Neural progenitor cell (in vitro differentiated cells): ENCODE measurements around the gene SLC35F2. TPM values are rescaled to one million over a fixed set of nuclear protein-coding genes. Genes with fewer than 3 reads are reported as not detected.
"Not testable (repeated sequence)": the region's sequence is repeated elsewhere in the genome, so short reads cannot be mapped to it uniquely, and the experiment has no call there.

Experiments
- DNase-seq: peaks from one replicate; pipeline ENCODE4 v3.0.0-alpha.2; 2016; ENCODE audit warnings: low spot score
- H2AFZ ChIP-seq: fragments of 200-600 bp; sonication (generic); replicated peaks from 2 replicates; pipeline ENCODE4 v1.6.1; 2016; ENCODE audit warnings: antibody characterized with exemption
- H3F3A ChIP-seq: fragments of 200-600 bp; sonication (generic); 2 replicates; pipeline ENCODE4 v1.6.1; 2016; ENCODE audit warnings: antibody characterized with exemption, low read depth
- H3K27ac ChIP-seq: fragments of 200-600 bp; sonication (generic); 2 replicates; pipeline ENCODE4 v1.5.1; 2016; ENCODE audit warnings: mild to moderate bottlenecking
- H3K27me3 ChIP-seq: fragments of 200-600 bp; sonication (generic); 2 replicates; pipeline ENCODE4 v1.6.1; 2016; ENCODE audit warnings: mild to moderate bottlenecking, moderate library complexity
- H3K36me3 ChIP-seq: fragments of 200-600 bp; sonication (generic); 2 replicates; pipeline ENCODE4 v1.5.1; 2016
- H3K4me1 ChIP-seq: fragments of 200-600 bp; sonication (generic); 2 replicates; pipeline ENCODE4 v1.6.1; 2016; ENCODE audit warnings: mixed run types
- H3K4me2 ChIP-seq: fragments of 200-600 bp; sonication (generic); 2 replicates; pipeline ENCODE4 v1.6.1; 2016
- H3K4me3 ChIP-seq: fragments of 200-600 bp; sonication (generic); 2 replicates; pipeline ENCODE4 v1.5.1; 2016
- H3K79me2 ChIP-seq: fragments of 200-600 bp; sonication (generic); 2 replicates; pipeline ENCODE4 v1.6.1; 2016; ENCODE audit warnings: low read depth
- H3K9ac ChIP-seq: fragments of 200-600 bp; sonication (generic); 2 replicates; pipeline ENCODE4 v1.6.1; 2016
- H3K9me3 ChIP-seq: fragments of 200-600 bp; sonication (generic); 2 replicates; pipeline ENCODE4 v1.5.1; 2016; ENCODE audit warnings: low read depth
- H4K20me1 ChIP-seq: fragments of 200-600 bp; sonication (generic); 2 replicates; pipeline ENCODE4 v1.6.1; 2016; ENCODE audit warnings: low read depth
- H3K27ac Mint-ChIP-seq: 3 replicates; pipeline ENCODE4 v1.8.0; 2021; ENCODE audit warnings: mixed read lengths
- H3K27me3 Mint-ChIP-seq: 2 replicates; pipeline ENCODE4 v1.8.0; 2022; ENCODE audit warnings: low read depth, mild to moderate bottlenecking, inconsistent platforms, moderate library complexity, mixed read lengths; ENCODE audit not compliant: insufficient read depth
- H3K36me3 Mint-ChIP-seq: 3 replicates; pipeline ENCODE4 v1.8.0; 2021; ENCODE audit warnings: mixed read lengths
- H3K4me1 Mint-ChIP-seq: 3 replicates; pipeline ENCODE4 v1.8.0; 2021; ENCODE audit warnings: mixed read lengths
- H3K4me3 Mint-ChIP-seq: 3 replicates; pipeline ENCODE4 v1.8.0; 2021; ENCODE audit warnings: mild to moderate bottlenecking, moderate library complexity, mixed read lengths
- H3K9me3 Mint-ChIP-seq: 3 replicates; pipeline ENCODE4 v1.8.0; 2020; ENCODE audit warnings: mixed read lengths
- EZH2 ChIP-seq: fragments of 200-600 bp; sonication (generic); IDR thresholded peaks from 2 replicates; pipeline ENCODE4 v1.6.1; 2017; ENCODE audit warnings: antibody characterized with exemption, mild to moderate bottlenecking, moderate library complexity
- EZH2phosphoT487 ChIP-seq: fragments of 200-600 bp; sonication (generic); IDR thresholded peaks from 2 replicates; pipeline ENCODE4 v1.6.1; 2017; ENCODE audit warnings: antibody characterized with exemption
- total RNA-seq: library from RNA; depleted of rRNA; stranded (reverse); fragments of >200 nt; gene quantifications from 2 replicates; pipeline ENCODE4 v1.2.3, GENCODE V29; 2015; ENCODE audit warnings: low replicate concordance
- TF ChIP-seq, protein P1 (sequence below): fragments of 200-600 bp; sonication (generic); IDR thresholded peaks from 2 replicates; pipeline ENCODE4 v1.5.1; 2017; ENCODE audit warnings: antibody characterized with exemption, mild to moderate bottlenecking

The SLC35F2 gene
- total RNA-seq, 1 donor from 2014 or later = 9.8 TPM

- Histone ChIP-seq H3K9me3 (no peaks in the 10 kb centered on the region), H3K9ac (no peak overlapping the region), H3K4me2 (no peak overlapping the region), H3K4me1 (no peaks in the 10 kb centered on the region), H2AFZ (no peak overlapping the region), H3K4me3 (no peak overlapping the region), H3F3A (no peaks in the 10 kb centered on the region), H4K20me1 (no peaks in the 10 kb centered on the region), H3K36me3 (no peaks in the 10 kb centered on the region), H3K79me2 (no peaks in the 10 kb centered on the region), H3K27me3 (no peaks in the 10 kb centered on the region), H3K27ac (no peak overlapping the region)
- Mint-ChIP-seq H3K4me1 (no peaks in the 10 kb centered on the region), H3K27me3 (no peaks in the 10 kb centered on the region), H3K27ac (no peak overlapping the region), H3K4me3 (no peak overlapping the region), H3K36me3 (no peaks in the 10 kb centered on the region), H3K9me3 (no peaks in the 10 kb centered on the region)
- TF ChIP-seq EZH2 (no peak), EZH2phosphoT487 (no peak)
- TF ChIP-seq, protein P1, sequence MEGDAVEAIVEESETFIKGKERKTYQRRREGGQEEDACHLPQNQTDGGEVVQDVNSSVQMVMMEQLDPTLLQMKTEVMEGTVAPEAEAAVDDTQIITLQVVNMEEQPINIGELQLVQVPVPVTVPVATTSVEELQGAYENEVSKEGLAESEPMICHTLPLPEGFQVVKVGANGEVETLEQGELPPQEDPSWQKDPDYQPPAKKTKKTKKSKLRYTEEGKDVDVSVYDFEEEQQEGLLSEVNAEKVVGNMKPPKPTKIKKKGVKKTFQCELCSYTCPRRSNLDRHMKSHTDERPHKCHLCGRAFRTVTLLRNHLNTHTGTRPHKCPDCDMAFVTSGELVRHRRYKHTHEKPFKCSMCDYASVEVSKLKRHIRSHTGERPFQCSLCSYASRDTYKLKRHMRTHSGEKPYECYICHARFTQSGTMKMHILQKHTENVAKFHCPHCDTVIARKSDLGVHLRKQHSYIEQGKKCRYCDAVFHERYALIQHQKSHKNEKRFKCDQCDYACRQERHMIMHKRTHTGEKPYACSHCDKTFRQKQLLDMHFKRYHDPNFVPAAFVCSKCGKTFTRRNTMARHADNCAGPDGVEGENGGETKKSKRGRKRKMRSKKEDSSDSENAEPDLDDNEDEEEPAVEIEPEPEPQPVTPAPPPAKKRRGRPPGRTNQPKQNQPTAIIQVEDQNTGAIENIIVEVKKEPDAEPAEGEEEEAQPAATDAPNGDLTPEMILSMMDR = no peak
- DNase-seq = no peak
These were observed 23.7 kb upstream of the SLC35F2 start for GRCh38 chr11:107882095-107882820.

- not testable (repeated sequence) for H3K9me3 ChIP-seq, H3F3A ChIP-seq, H3K36me3 Mint-ChIP-seq, H3K27ac Mint-ChIP-seq, H3K4me3 Mint-ChIP-seq, H3K4me1 ChIP-seq, H2AFZ ChIP-seq, H3K4me3 ChIP-seq, H3K79me2 ChIP-seq, H3K4me1 Mint-ChIP-seq, H3K27ac ChIP-seq, H3K4me2 ChIP-seq, H3K9ac ChIP-seq, DNase-seq, H3K27me3 ChIP-seq, H3K36me3 ChIP-seq, H3K27me3 Mint-ChIP-seq, H3K9me3 Mint-ChIP-seq, H4K20me1 ChIP-seq
These were observed 22.9 kb upstream of the SLC35F2 start for GRCh38 chr11:107881471-107881870.

DNA sequence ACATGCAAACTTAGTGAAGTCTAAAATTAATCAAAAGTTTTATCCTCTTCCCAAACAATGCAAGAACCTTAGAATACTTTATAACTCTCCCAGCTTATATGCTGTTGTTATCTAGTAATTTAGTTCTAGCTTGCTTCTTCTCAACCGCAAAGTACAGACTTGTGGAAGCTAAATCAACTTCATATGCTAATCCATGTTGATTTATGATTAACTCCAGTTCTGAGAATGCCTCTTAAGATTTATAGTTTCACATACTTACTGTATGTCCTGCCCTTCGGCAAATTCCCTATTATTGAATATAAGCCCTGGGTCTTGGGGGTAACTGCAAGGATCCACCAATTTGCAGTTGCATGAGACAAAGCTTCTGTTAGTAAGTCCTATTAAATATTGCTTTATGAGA lies 17.6 kb upstream of the SLC35F2 start:
- H3K4me1 ChIP-seq = no peaks in the 10 kb centered on the region

GRCh38 chr11:107864591-107864990 lies 6.0 kb upstream of the SLC35F2 start:
- peaks cover 5% of the 10 kb centered on the region for H3F3A ChIP-seq
- TF ChIP-seq EZH2 (no peak), EZH2phosphoT487 (no peak)
- TF ChIP-seq, protein P1 = no peak
- H3K27ac ChIP-seq = no peak overlapping the region
- no peak overlapping the region for H3K4me2 ChIP-seq
- no peaks in the 10 kb centered on the region for H3K36me3 Mint-ChIP-seq
- no peak overlapping the region for H3K9ac ChIP-seq
- no peak overlapping the region for H3K27ac Mint-ChIP-seq
- no peak overlapping the region for H2AFZ ChIP-seq
- no peaks in the 10 kb centered on the region for H3K9me3 Mint-ChIP-seq
- peaks cover 4% of the 10 kb centered on the region for H3K4me1 Mint-ChIP-seq
- H3K4me3 Mint-ChIP-seq = no peak overlapping the region
- peaks cover 6% of the 10 kb centered on the region for H3K4me1 ChIP-seq
- H4K20me1 ChIP-seq = no peaks in the 10 kb centered on the region
- H3K4me3 ChIP-seq = no peak overlapping the region
- DNase-seq = no peak
- H3K27me3 Mint-ChIP-seq = peaks cover 18% of the 10 kb centered on the region
- no peaks in the 10 kb centered on the region for H3K9me3 ChIP-seq
- H3K36me3 ChIP-seq = no peaks in the 10 kb centered on the region
- peaks cover 6% of the 10 kb centered on the region for H3K27me3 ChIP-seq
- H3K79me2 ChIP-seq = no peaks in the 10 kb centered on the region

More for the DNA sequence above, 17.6 kb upstream of the SLC35F2 start:
- Mint-ChIP-seq H3K4me1 (no peaks in the 10 kb centered on the region), H3K27me3 (peaks cover 5% of the 10 kb centered on the region), H3K27ac (no peak overlapping the region), H3K9me3 (no peaks in the 10 kb centered on the region), H3K4me3 (no peak overlapping the region), H3K36me3 (no peaks in the 10 kb centered on the region)
- no peaks in the 10 kb centered on the region for H3K79me2 ChIP-seq
- H3K27ac ChIP-seq = no peak overlapping the region
- H3K9me3 ChIP-seq = no peaks in the 10 kb centered on the region
- no peak overlapping the region for H3K9ac ChIP-seq
- no peak overlapping the region for H2AFZ ChIP-seq
- H3K36me3 ChIP-seq = no peaks in the 10 kb centered on the region
- no peak overlapping the region for H3K4me3 ChIP-seq
- DNase-seq = no peak
- H3K27me3 ChIP-seq = no peaks in the 10 kb centered on the region
- H3F3A ChIP-seq = no peaks in the 10 kb centered on the region
- H3K4me2 ChIP-seq = no peak overlapping the region
- TF ChIP-seq EZH2phosphoT487 = no peak
- TF ChIP-seq, protein P1 = no peak
- TF ChIP-seq EZH2 = no peak
- no peaks in the 10 kb centered on the region for H4K20me1 ChIP-seq
